KMS-11 (cell line): Measurements from ENCODE around the gene DYRK1A.

Experiments used
- H2AFZ ChIP-seq: fragments of 200-600 bp; sonication (generic); 2 replicates; pipeline ENCODE4 v1.6.1; 2016; ENCODE audit warnings: antibody characterized with exemption, mixed run types, low read depth
- H3K27ac ChIP-seq: fragments of 200-600 bp; sonication (generic); 2 replicates; pipeline ENCODE4 v1.6.1; 2016; ENCODE audit warnings: mild to moderate bottlenecking, mixed run types
- H3K27me3 ChIP-seq: fragments of 200-600 bp; sonication (generic); 2 replicates; pipeline ENCODE4 v1.6.1; 2017; ENCODE audit warnings: mild to moderate bottlenecking, low read depth, mixed run types, moderate library complexity; ENCODE audit not compliant: insufficient read depth
- H3K36me3 ChIP-seq: fragments of 200-600 bp; sonication (generic); 2 replicates; pipeline ENCODE4 v1.6.1; 2017; ENCODE audit warnings: mild to moderate bottlenecking, mixed run types; ENCODE audit not compliant: insufficient read depth
- H3K4me1 ChIP-seq: fragments of 200-600 bp; sonication (generic); 2 replicates; pipeline ENCODE4 v1.6.1; 2016; ENCODE audit warnings: mild to moderate bottlenecking, low read depth, mixed run types; ENCODE audit not compliant: poor library complexity, severe bottlenecking
- H3K4me2 ChIP-seq: fragments of 200-600 bp; sonication (generic); 2 replicates; pipeline ENCODE4 v1.7.0; 2016; ENCODE audit warnings: mild to moderate bottlenecking, mixed run types
- H3K4me3 ChIP-seq: fragments of 200-600 bp; sonication (generic); IDR thresholded peaks from 2 replicates; pipeline ENCODE4 v1.6.1; 2017; ENCODE audit warnings: low read depth, low read length, mixed read lengths; ENCODE audit not compliant: insufficient read depth
- H3K79me2 ChIP-seq: fragments of 200-600 bp; sonication (generic); 2 replicates; pipeline ENCODE4 v1.6.1; 2016; ENCODE audit warnings: low read depth, mixed run types; ENCODE audit not compliant: insufficient read depth
- H3K9ac ChIP-seq: fragments of 200-600 bp; sonication (generic); 2 replicates; pipeline ENCODE4 v1.6.1; 2016; ENCODE audit warnings: mild to moderate bottlenecking, mixed run types
- H4K20me1 ChIP-seq: fragments of 200-600 bp; sonication (generic); 2 replicates; pipeline ENCODE4 v1.6.1; 2016; ENCODE audit warnings: mild to moderate bottlenecking, mixed run types; ENCODE audit not compliant: insufficient read depth
- TF ChIP-seq, protein P1 (sequence below): fragments of 200-600 bp; sonication (generic); conservative IDR thresholded peaks from 2 replicates; pipeline ENCODE4 v1.6.1; 2017; ENCODE audit warnings: low read depth, mild to moderate bottlenecking, antibody characterized with exemption, low read length, moderate library complexity, mixed read lengths

The DYRK1A gene

GRCh38 chr21:37535130-37535529, 168.6 kb downstream of the DYRK1A start:
- H4K20me1 ChIP-seq: no peaks in the 10 kb centered on the region
- no peak overlapping the region for H3K9ac ChIP-seq
- TF ChIP-seq, protein P1, sequence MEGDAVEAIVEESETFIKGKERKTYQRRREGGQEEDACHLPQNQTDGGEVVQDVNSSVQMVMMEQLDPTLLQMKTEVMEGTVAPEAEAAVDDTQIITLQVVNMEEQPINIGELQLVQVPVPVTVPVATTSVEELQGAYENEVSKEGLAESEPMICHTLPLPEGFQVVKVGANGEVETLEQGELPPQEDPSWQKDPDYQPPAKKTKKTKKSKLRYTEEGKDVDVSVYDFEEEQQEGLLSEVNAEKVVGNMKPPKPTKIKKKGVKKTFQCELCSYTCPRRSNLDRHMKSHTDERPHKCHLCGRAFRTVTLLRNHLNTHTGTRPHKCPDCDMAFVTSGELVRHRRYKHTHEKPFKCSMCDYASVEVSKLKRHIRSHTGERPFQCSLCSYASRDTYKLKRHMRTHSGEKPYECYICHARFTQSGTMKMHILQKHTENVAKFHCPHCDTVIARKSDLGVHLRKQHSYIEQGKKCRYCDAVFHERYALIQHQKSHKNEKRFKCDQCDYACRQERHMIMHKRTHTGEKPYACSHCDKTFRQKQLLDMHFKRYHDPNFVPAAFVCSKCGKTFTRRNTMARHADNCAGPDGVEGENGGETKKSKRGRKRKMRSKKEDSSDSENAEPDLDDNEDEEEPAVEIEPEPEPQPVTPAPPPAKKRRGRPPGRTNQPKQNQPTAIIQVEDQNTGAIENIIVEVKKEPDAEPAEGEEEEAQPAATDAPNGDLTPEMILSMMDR: no peak
- H3K27me3 ChIP-seq: no peaks in the 10 kb centered on the region
- no peak overlapping the region for H3K4me2 ChIP-seq
- no peak overlapping the region for H3K4me3 ChIP-seq
- no peak overlapping the region for H3K27ac ChIP-seq
- H2AFZ ChIP-seq: no peak overlapping the region
- no peaks in the 10 kb centered on the region for H3K36me3 ChIP-seq
- no peaks in the 10 kb centered on the region for H3K79me2 ChIP-seq
- H3K4me1 ChIP-seq: no peaks in the 10 kb centered on the region

- no peaks in the 10 kb centered on the region for H3K4me1 ChIP-seq
- H4K20me1 ChIP-seq: no peaks in the 10 kb centered on the region
- H3K36me3 ChIP-seq: no peaks in the 10 kb centered on the region
- no peaks in the 10 kb centered on the region for H3K79me2 ChIP-seq
- no peaks in the 10 kb centered on the region for H3K27me3 ChIP-seq
- H3K4me2 ChIP-seq: no peak overlapping the region
- no peak overlapping the region for H3K27ac ChIP-seq
- H3K9ac ChIP-seq: no peak overlapping the region
- TF ChIP-seq, protein P1: no peak
- H3K4me3 ChIP-seq: no peak overlapping the region
- H2AFZ ChIP-seq: no peak overlapping the region
These were observed 169.1 kb downstream of the DYRK1A start for GRCh38 chr21:37535672-37536071.

DNA sequence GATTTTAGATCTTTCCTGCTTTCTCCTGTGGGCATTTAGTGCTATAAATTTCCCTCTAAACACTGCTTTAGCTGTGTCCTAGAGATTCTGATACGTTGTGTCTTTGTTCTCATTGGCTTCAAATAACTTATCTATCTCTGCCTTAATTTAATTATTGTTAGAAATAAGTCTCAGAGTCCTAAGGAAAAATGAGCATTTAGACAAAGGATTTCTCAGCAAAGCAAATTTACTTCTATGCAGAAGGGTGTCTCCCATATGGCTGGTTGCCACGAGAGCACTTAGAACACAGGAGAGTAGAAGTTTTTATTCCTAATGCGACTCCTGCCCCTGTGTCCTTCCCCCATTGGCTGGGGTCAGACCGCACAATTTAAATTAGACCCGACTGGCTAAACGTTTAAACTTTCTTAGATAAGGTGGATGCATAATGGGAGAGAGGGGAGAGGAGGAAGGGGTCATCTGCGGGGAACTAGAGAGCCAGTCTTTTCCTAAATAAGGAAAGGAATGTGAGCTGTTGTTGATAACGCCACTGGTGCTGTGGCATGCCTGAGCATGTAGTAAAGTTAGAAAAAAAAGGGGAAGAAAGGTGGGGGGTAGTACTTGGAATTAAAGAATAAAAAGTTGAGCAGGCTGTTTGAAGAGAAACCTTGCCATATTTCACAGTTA, 170.2 kb downstream of the DYRK1A start:
- H3K9ac ChIP-seq: no peak overlapping the region
- H3K27me3 ChIP-seq: no peaks in the 10 kb centered on the region
- no peaks in the 10 kb centered on the region for H3K4me1 ChIP-seq
- TF ChIP-seq, protein P1: no peak
- no peak overlapping the region for H3K4me2 ChIP-seq
- no peaks in the 10 kb centered on the region for H4K20me1 ChIP-seq
- no peak overlapping the region for H2AFZ ChIP-seq
- H3K4me3 ChIP-seq: no peak overlapping the region
- H3K79me2 ChIP-seq: no peaks in the 10 kb centered on the region
- no peaks in the 10 kb centered on the region for H3K36me3 ChIP-seq
- no peak overlapping the region for H3K27ac ChIP-seq

- no peak overlapping the region for H3K9ac ChIP-seq
- H3K36me3 ChIP-seq: no peaks in the 10 kb centered on the region
- TF ChIP-seq, protein P1: no peak
- H3K4me2 ChIP-seq: no peak overlapping the region
- H3K27me3 ChIP-seq: no peaks in the 10 kb centered on the region
- H4K20me1 ChIP-seq: no peaks in the 10 kb centered on the region
- H3K79me2 ChIP-seq: no peaks in the 10 kb centered on the region
- no peak overlapping the region for H2AFZ ChIP-seq
- H3K27ac ChIP-seq: no peak overlapping the region
- H3K4me1 ChIP-seq: no peaks in the 10 kb centered on the region
- no peak overlapping the region for H3K4me3 ChIP-seq
These were observed 170.9 kb downstream of the DYRK1A start for GRCh38 chr21:37537391-37537996.
